GM12878 (cell line): Measurements from ENCODE around the gene MTCH2. TPM values are rescaled to one million over a fixed set of nuclear protein-coding genes. Genes with fewer than 3 reads are reported as not detected.

Experiments
- BHLHE40 ChIP-seq, 2 experiments: fragments of 450-650 bp in 1 of 2; IDR thresholded peaks; 2 replicates each; pipeline ENCODE4 v1.6.1; 2011 to 2017; ENCODE audit warnings: low read depth in 2 of 2, borderline replicate concordance in 1 of 2, improper control_type of control experiment in 1 of 2, low read length in 1 of 2, mild to moderate bottlenecking in 1 of 2
- FOS ChIP-seq: IDR thresholded peaks from 3 replicates; pipeline ENCODE4 v1.6.1; 2011; ENCODE audit warnings: borderline replicate concordance; ENCODE audit not compliant: insufficient read length; ENCODE audit errors: extremely low read depth
- FOXK2 ChIP-seq: fragments of 450-650 bp; IDR thresholded peaks from 2 replicates; pipeline ENCODE4 v1.6.1; 2017; ENCODE audit warnings: mild to moderate bottlenecking, moderate library complexity
- IKZF1 ChIP-seq: fragments of 450-650 bp; conservative IDR thresholded peaks from 2 replicates; pipeline ENCODE4 v1.6.1; 2017; ENCODE audit warnings: antibody characterized with exemption, mild to moderate bottlenecking
- KDM1A ChIP-seq: fragments of 200-600 bp; sonication (generic); IDR thresholded peaks from 2 replicates; pipeline ENCODE4 v1.6.1; 2016; ENCODE audit warnings: borderline replicate concordance
- MLLT1 ChIP-seq: fragments of 450-650 bp; IDR thresholded peaks from 2 replicates; pipeline ENCODE4 v1.6.1; 2016; ENCODE audit warnings: mild to moderate bottlenecking
- NBN ChIP-seq: fragments of 450-650 bp; IDR thresholded peaks from 2 replicates; pipeline ENCODE4 v1.6.1; 2016
- NFXL1 ChIP-seq: fragments of 450-650 bp; IDR thresholded peaks from 2 replicates; pipeline ENCODE4 v1.6.1; 2017; ENCODE audit warnings: antibody characterized with exemption, mild to moderate bottlenecking, borderline replicate concordance
- NR2C2 ChIP-seq: IDR thresholded peaks from 2 replicates; pipeline ENCODE4 v1.6.1; 2011; ENCODE audit warnings: borderline replicate concordance, low read depth; ENCODE audit not compliant: control insufficient read depth, insufficient read length
- RAD21 ChIP-seq: IDR thresholded peaks from 2 replicates; pipeline ENCODE4 v1.6.1; 2011; ENCODE audit warnings: mild to moderate bottlenecking, low read depth, low read length, moderate library complexity; ENCODE audit not compliant: insufficient read depth
- RCOR1 ChIP-seq: conservative IDR thresholded peaks from 2 replicates; pipeline ENCODE4 v1.6.1; 2012; ENCODE audit warnings: low read depth, low read length, improper control_type of control experiment
- TBL1XR1 ChIP-seq: IDR thresholded peaks from 2 replicates; pipeline ENCODE4 v1.6.1; 2012; ENCODE audit warnings: low read depth, low read length, improper control_type of control experiment
- ZBTB33 ChIP-seq: fragments of 450-650 bp; IDR thresholded peaks from 2 replicates; pipeline ENCODE4 v1.6.1; 2017; ENCODE audit warnings: mild to moderate bottlenecking
- ZSCAN29 ChIP-seq: fragments of 450-650 bp; IDR thresholded peaks from 2 replicates; pipeline ENCODE4 v1.6.1; 2017; ENCODE audit warnings: mild to moderate bottlenecking, moderate library complexity
- polyA plus RNA-seq, 11 experiments: library from polyadenylated mRNA; depleted of rRNA in 4 of 11; unstranded in 6 of 11; stranded (reverse) in 5 of 11; fragments of >200 nt; fragmentation: Nextera tagmentation in 4 of 11; fragmentation: Illumina TruSeq in 1 of 11; extraction: Ambion mirVana in 4 of 11; extraction: Trizol in 1 of 11; gene quantifications; 1 replicate in 1 of 11; 2 replicates in 10 of 11; pipeline versions ENCODE4 v1.2.1 to v1.2.3, GENCODE V29; 2011 to 2016; ENCODE audit warnings: inconsistent platforms in 2 of 11, missing spikeins in 2 of 11, low read depth in 1 of 11
- total RNA-seq, 4 experiments: library from RNA; depleted of rRNA in 3 of 4; stranded (reverse); fragments of >200 nt in 3 of 4; fragmentation: Illumina TruSeq in 1 of 4; extraction: Trizol in 1 of 4; gene quantifications; 2 replicates each; pipeline versions ENCODE4 v1.2.1 to v1.2.3, GENCODE V29; 2013 to 2021
- TF ChIP-seq, protein P1 (sequence below): IDR thresholded peaks from 2 replicates; pipeline ENCODE4 v1.6.1; 2012; ENCODE audit warnings: low read length, inconsistent platforms
- TF ChIP-seq, protein P2 (sequence below): IDR thresholded peaks from 2 replicates; pipeline ENCODE4 v1.6.1; 2012; ENCODE audit warnings: low read depth, low read length, improper control_type of control experiment
- TF ChIP-seq, protein P3 (sequence below): IDR thresholded peaks from 2 replicates; pipeline ENCODE4 v1.6.1; 2011; ENCODE audit warnings: mild to moderate bottlenecking, low read depth, low read length, moderate library complexity; ENCODE audit not compliant: insufficient replicate concordance
- TF ChIP-seq, protein P4 (sequence below): fragments of 450-650 bp; IDR thresholded peaks from 2 replicates; pipeline ENCODE4 v1.6.1; 2018; ENCODE audit warnings: borderline replicate concordance, mild to moderate bottlenecking; ENCODE audit not compliant: partially characterized antibody

MTCH2 gene
- total and polyA plus RNA-seq, 10 of the 15 experiments (the other 5 are each of a cell fraction or from before 2014, with no cell fraction given), result 72.4 to 341 (median 144) TPM

DNA sequence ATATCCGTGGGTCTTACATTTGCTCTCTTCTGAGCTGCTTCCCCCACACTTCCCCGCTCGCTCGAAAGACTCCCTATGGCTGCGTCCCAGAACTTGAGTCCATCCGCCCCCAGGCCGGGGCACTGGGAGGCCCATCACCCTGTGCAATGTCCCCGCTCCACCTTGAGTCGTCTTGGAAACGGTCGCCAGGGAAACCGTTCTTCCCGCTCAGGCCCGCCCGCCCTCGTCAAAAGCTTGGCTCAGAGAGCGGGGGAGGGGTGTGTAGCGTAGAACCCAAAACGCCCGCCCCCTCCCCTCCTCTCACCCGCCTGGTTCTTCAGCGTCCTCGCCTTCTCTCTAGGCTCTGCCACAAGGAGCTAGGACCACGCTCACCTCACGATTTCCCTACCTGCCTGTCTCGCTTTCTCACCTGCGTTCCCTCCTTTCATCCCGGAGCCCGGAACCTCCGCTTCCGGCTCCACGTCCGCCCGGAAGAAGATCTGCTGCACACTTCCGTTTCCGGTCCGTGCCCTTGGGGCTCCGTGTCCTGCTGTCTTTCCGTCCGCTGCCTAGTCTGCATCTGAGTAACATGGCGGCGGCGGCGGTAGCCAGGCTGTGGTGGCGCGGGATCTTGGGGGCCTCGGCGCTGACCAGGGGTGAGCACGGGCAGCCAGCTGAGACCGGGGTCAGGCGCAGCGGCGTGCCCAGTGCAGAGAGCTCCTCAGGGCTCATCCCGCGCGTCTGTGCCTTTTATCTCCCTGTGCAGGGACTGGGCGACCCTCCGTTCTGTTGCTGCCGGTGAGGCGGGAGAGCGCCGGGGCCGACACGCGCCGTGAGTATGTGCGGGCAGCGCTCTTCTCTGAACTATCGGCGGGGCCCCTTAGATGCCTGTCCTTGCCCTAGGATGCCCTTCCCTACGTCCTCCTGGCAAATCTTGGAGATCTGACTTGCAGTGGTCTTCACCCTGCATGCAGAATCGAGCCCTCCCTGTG is 63.5 kb downstream of the MTCH2 start, which contains the start of the genes KBTBD4 and NDUFS3 (continued):
- TF ChIP-seq RCOR1 (no peak; the same call in 1 of the 2 replicates), NBN (peak; percentile 99), ZBTB33 (no peak), MLLT1 (peak; percentile 88), ZSCAN29 (0 out of 2 replicates have a peak, but pooled peaks have one; percentile 80), TBL1XR1 (peak; percentile 81), NR2C2 (no peak), KDM1A (no peak), IKZF1 (peak; percentile 95), RAD21 (peak; percentile 19; the same call in 1 of the 2 replicates), NFXL1 (no peak), FOS (no peak), BHLHE40 (IDR thresholded peaks at IDR 0.05; ENCODE audit: borderline replicate concordance in 1 of 2, low read depth in 2 of 2, low read length in 1 of 2) (peak in 1 of 2 experiments; percentile 51; a peak in 3 of 4 replicates), FOXK2 (peak; percentile 83)
- TF ChIP-seq, protein P1, sequence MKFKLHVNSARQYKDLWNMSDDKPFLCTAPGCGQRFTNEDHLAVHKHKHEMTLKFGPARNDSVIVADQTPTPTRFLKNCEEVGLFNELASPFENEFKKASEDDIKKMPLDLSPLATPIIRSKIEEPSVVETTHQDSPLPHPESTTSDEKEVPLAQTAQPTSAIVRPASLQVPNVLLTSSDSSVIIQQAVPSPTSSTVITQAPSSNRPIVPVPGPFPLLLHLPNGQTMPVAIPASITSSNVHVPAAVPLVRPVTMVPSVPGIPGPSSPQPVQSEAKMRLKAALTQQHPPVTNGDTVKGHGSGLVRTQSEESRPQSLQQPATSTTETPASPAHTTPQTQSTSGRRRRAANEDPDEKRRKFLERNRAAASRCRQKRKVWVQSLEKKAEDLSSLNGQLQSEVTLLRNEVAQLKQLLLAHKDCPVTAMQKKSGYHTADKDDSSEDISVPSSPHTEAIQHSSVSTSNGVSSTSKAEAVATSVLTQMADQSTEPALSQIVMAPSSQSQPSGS, result no peak; the same call in 1 of the 2 replicates
- TF ChIP-seq, protein P2, sequence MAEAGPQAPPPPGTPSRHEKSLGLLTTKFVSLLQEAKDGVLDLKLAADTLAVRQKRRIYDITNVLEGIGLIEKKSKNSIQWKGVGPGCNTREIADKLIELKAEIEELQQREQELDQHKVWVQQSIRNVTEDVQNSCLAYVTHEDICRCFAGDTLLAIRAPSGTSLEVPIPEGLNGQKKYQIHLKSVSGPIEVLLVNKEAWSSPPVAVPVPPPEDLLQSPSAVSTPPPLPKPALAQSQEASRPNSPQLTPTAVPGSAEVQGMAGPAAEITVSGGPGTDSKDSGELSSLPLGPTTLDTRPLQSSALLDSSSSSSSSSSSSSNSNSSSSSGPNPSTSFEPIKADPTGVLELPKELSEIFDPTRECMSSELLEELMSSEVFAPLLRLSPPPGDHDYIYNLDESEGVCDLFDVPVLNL, result 0 out of 2 replicates have a peak, but pooled peaks have one; percentile 43
- TF ChIP-seq, protein P3, sequence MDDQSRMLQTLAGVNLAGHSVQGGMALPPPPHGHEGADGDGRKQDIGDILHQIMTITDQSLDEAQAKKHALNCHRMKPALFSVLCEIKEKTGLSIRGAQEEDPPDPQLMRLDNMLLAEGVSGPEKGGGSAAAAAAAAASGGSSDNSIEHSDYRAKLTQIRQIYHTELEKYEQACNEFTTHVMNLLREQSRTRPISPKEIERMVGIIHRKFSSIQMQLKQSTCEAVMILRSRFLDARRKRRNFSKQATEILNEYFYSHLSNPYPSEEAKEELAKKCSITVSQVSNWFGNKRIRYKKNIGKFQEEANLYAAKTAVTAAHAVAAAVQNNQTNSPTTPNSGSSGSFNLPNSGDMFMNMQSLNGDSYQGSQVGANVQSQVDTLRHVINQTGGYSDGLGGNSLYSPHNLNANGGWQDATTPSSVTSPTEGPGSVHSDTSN, result peak; percentile 54
- TF ChIP-seq, protein P4, sequence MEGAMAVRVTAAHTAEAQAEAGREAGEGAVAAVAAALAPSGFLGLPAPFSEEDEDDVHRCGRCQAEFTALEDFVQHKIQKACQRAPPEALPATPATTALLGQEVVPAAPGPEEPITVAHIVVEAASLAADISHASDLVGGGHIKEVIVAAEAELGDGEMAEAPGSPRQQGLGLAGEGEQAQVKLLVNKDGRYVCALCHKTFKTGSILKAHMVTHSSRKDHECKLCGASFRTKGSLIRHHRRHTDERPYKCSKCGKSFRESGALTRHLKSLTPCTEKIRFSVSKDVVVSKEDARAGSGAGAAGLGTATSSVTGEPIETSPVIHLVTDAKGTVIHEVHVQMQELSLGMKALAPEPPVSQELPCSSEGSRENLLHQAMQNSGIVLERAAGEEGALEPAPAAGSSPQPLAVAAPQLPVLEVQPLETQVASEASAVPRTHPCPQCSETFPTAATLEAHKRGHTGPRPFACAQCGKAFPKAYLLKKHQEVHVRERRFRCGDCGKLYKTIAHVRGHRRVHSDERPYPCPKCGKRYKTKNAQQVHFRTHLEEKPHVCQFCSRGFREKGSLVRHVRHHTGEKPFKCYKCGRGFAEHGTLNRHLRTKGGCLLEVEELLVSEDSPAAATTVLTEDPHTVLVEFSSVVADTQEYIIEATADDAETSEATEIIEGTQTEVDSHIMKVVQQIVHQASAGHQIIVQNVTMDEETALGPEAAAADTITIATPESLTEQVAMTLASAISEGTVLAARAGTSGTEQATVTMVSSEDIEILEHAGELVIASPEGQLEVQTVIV, result peak; percentile 81
